ENCODE results near the gene OTULIN.

- TF ChIP-seq FOXM1 (IDR thresholded peaks at IDR 0.05; ENCODE audit: borderline replicate concordance): no peak
- TF ChIP-seq TARDBP (IDR thresholded peaks at IDR 0.05): no peak
- no peak for TF ChIP-seq ELF4 (IDR thresholded peaks at IDR 0.05)
- TF ChIP-seq SP1 (IDR thresholded peaks at IDR 0.05): no peak
- no peak for TF ChIP-seq BHLHE40 (IDR thresholded peaks at IDR 0.05; ENCODE audit: borderline replicate concordance)
- no peak for TF ChIP-seq SUZ12 (IDR thresholded peaks at IDR 0.05)
- no peak for TF ChIP-seq PKNOX1 (IDR thresholded peaks at IDR 0.05)
These were observed 7.6 kb upstream of the OTULIN start for GRCh38 chr5:14656898-14657297.
